AG08395 (cell line): ENCODE measurements around the gene YPEL2.

Experiments used
- DNase-seq: peaks from one replicate; pipeline ENCODE4 v3.0.0; 2012; ENCODE audit warnings: mixed read lengths, low spot score

YPEL2 gene

GRCh38 chr17:59357219-59357697 lies 25.8 kb downstream of the YPEL2 start:
- DNase-seq, result peak; percentile 39

DNA sequence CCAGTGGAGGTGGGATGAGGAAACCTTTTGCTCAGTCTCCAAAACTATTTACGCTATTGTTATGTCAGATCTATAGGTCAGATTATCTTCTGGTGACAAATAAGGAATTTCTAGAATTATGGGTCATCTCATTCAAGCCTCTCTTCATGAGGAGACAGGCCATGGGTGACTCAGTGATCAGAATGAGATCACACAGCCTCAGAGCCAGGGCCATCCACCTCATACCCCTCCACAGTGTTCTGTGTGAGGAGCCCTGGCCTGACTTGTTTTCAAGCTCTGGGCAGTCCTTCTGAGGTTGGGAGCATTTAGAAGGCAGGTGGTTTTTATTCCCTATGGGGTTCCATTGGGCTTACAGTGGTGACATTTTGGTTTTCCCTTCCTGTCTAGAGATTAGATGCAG lies 26.5 kb downstream of the YPEL2 start:
- peak; percentile 69 for DNase-seq

- peak; percentile 62 for DNase-seq
These were observed 29.9 kb downstream of the YPEL2 start for GRCh38 chr17:59361386-59361785.

DNA sequence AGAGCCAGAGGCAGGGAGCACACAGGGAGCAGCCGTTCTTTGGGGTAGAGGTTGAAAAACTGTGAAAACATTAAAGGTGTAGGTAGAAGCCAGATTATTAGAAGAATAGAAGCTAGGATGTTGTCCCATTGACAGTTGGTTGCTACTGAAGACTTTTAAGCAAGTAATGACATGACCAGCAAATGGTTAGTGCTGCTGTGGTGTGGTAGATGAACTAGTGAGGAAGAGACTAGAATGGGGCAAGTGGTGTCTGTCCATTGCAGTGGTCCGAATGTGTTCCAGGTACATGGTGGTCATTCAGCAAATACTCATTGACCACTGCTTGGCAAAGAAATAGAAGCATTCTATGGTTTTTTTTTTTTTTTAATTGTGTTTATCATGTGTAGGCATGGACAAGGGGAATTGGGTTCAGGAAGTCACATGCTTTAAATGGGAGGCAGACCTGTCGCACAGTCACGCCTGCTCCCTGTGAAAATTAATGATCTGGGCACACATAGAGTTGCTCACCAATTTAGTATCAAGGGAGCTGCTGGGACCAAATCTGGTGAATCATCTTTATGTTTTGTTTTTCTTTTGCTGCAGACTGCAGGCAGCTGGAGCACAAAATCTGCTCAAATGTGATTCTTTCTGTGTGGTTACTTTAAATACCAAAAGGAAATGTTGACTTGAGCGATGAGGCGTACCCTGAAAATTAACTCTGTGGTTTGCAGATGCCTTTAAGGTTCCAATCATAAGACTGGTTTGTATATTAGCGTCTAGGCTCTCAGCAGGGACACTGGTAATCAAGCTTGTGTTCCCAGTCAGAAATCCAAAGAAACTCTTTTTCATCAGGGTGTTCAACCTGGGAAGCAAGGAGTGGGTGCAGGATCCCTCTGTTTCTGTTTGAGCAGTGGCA lies 30.7 kb downstream of the YPEL2 start:
- peak; percentile 74 for DNase-seq

GRCh38 chr17:59362811-59363205 lies 31.4 kb downstream of the YPEL2 start:
- DNase-seq, result no peak

DNA sequence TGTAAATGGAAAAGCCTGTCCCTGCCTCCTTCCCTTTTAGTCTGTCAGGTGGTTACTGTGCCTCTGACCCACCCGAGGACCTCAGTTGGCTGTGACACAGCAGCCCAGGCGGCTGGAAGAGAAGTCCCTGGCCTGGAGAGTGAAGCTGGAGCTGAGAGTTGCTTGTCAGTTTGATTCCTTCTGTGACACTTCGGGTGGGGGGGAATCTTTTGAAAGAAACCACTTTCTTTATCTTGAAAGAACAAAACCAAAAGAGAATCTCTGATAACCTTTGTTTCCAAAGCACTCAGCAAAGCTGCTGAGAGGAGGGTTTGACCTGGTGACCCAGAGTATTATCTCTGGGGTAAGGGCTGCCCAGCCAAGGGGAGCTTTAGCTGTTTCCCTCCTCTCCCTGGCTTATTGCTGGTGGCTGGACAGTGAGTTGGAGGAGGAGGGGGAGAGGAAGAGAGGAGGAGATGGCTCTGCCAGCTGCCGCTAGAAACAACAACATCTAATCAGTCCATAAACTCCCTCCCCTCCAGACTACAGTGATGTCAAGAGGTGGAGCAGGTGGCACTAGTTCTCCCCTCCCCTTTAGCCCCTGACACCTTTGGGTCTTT lies 34.0 kb downstream of the YPEL2 start:
- DNase-seq, result no peak

- no peak for DNase-seq
These were observed 34.7 kb downstream of the YPEL2 start for GRCh38 chr17:59366040-59366757.

DNA sequence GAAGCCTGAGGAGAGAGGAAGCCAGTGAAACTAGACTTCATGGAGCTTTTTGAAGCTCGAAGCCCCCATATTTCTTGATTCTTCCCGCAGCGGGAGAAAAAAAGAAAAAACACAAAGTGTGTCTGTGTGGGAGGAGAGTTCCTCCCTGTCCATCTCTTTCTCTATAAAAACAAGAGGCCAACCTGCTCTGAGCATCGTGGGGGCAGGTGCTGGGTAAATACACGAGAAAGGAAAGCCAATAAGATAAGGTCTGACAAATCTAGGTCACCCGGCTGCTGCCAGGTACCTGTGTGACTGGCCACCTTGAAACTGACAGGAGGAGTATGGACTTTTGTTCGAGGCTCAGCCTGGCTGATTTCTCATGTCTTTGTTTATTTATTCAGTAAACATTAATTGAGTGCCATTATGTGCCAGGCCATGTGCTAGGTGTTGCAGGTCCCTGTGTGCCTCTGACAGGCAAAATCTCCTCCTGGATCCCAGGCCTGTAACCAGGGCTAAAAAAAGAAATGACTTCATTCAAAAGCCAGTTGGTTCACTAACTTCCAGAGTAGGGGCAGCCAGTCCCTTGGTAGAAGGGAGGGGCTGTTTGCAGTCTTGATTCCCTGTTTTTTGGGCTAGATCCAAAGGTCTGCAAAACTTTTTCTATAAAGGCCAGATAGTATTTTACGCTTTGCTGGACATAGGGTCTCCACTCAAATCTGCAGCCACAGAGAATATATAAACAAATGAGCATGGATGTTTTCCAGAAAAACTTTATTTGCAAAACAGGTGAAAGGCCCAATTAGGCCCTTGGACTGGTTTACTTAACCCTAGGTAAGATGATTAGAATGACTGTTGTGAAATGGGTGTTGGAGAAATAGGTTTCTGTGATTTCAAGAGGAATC lies 35.6 kb downstream of the YPEL2 start:
- peak; percentile 66 for DNase-seq

DNA sequence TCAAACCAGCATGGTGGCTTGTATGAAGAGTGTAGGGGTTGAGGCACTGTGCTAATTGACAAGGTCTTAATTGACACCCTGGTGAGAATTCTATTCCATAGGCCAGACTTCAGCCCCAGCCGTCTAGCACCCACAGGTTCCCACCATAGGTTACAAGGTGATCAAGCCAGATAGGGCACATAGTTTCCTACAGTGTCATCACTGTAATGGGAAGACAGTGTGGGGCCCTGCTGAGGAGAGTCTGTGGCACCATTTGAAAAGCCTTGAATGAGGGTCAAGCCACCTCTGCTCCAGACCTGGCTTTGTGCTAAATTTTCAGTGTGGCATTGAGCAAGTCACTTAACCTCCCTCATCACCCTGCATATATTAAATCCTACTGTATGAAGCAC lies 36.2 kb downstream of the YPEL2 start:
- no peak for DNase-seq

DNA sequence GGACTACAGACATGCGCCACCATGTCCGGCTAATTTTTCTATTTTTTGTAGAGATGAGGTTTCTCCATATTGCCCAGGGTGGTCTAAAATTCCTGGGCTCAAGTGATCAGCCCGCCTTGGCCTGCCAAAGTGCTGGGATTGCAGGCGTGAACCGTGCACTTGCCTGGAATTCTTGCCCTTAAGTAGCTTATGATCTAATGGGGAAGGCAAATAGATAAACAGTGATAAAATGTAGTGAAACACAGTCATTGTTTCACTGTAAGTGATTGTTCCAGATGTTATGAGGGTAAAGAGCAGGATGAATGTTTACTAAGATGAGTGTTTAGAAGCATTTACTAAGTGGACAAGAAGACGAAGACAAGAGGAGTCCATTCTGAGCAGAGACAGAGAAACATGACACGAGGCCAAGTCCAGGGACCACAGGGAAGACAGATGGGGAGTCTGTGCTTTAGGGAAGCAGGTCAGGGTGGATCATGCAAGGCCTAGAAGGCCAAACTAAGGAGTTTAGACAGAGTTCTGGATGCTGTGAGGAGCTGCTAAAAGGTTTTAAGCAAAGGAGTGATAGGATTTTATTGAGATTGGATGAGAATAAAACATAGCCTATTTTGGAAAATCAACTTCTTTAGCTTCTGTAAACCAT lies 36.9 kb downstream of the YPEL2 start:
- no peak for DNase-seq

DNA sequence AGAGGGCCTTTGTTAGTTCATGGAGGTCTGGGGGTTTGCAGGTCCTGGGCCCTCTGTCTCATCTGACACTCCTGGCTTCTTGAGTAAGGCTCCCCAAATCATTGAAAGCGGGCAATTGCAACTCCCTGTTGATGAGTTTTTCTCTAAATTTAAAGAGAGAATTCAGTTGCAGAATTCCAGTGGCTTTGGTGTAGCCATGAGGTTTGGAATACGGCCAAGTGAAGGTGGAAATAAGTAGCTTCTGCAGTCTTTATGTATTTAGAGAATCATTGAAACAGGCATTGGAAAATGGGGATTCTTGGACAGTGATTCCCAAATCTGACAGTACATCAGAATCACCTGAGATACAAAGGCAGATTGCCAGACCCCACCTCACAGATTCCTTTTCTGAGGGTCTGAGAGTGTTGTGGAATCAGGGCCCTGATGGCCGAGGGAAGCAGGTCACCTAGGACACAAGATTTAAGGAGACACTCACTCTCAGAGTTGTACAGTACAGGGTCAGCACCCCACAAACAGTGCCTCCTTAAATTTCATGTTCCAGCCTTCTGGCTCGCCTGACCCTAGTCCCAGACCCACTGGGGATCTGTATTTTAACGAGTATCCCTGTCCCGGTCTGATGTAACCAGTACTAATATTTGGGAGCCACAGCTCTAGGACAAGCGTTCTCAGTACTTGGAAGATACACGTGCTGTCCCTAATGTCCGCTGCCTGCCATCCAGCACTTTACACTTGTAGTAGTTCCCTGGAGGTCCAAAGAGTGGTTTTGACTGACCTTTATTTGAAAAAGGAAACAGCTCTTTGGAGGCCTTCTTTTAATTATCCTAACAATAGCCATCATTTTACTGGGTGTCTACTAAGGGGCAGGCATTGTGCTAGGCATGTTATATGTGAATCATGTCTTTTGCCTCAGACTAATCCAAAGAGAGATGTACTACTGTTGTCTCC lies 37.8 kb downstream of the YPEL2 start:
- DNase-seq, result no peak

- no peak for DNase-seq
These were observed 39.3 kb downstream of the YPEL2 start for GRCh38 chr17:59370593-59371299.

- DNase-seq, result peak; percentile 41
These were observed 40.1 kb downstream of the YPEL2 start for GRCh38 chr17:59371416-59372100.

- peak; percentile 84 for DNase-seq
These were observed 40.8 kb downstream of the YPEL2 start for GRCh38 chr17:59372138-59372751.

GRCh38 chr17:59373882-59374495 lies 42.5 kb downstream of the YPEL2 start:
- peak; percentile 76 for DNase-seq

DNA sequence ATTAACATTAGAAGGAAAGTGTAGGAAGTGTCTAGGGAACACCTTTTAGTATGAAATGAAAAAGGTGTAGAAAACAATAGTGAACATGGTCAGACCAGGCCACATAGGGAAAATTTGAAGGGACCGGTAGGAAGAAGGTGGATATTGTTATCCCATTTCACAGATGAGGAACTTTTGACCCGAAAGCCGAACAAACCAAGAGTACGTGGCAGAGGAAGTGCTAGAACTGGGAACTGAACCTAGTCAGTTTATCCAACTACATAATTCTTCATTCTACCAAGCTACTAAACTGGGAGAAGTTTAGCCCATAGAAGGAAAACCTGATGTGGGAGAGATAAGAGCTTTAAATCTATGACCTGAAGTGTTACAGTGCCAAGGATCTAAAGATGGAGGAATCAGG lies 43.2 kb downstream of the YPEL2 start:
- no peak for DNase-seq

GRCh38 chr17:59375857-59376256 lies 44.4 kb downstream of the YPEL2 start:
- no peak for DNase-seq

DNA sequence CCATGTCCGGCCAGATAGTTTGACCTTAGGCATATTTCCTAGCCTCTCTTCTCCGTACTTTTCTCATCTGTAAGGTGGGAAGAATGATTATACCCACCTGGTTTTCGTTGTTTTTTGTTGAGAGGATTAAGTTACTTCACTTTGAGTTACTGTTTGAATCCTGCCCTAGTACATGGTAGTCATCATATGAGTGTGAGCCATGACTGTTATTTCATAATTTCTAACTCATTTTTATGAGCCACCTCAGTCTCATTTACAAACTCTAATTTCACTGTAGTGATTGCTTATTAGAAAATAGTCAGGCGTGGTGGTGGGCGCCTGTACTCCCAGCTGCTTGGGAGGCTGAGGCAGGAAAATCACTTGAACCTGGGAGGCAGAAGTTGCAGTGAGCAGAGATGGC lies 45.1 kb downstream of the YPEL2 start:
- DNase-seq, result no peak
